Activated CD4-positive, alpha-beta memory T cell treated with anti-CD3 and anti-CD28 coated beads for 36 hours (primary cell): ENCODE measurements around the gene STRAP. TPM values are rescaled to one million over a fixed set of nuclear protein-coding genes. Genes with fewer than 3 reads are reported as not detected.

ENCODE experiments used
- CTCF ChIA-PET: fragments of 350-600 bp; sonication (Branson Sonifier 250); formaldehyde crosslinking; loops from one replicate; lab custom pipeline; 2021; ENCODE audit warnings: antibody characterized with exemption, inconsistent platforms; lab: Charles Lee
- POLR2A ChIA-PET: fragments of 350-600 bp; sonication (Branson Sonifier 250); formaldehyde crosslinking; loops from one replicate; lab custom pipeline; 2021; ENCODE audit warnings: antibody characterized with exemption; lab: Charles Lee
- DNase-seq: peaks from one replicate; pipeline ENCODE4 v3.0.0-alpha.2; 2020
- H3K27ac Mint-ChIP-seq: one replicate; pipeline ENCODE4 v1.8.0; 2021; ENCODE audit warnings: mixed read lengths
- H3K27me3 Mint-ChIP-seq: one replicate; pipeline ENCODE4 v1.8.0; 2021; ENCODE audit warnings: mixed read lengths
- H3K36me3 Mint-ChIP-seq: one replicate; pipeline ENCODE4 v1.8.0; 2021; ENCODE audit warnings: mixed read lengths
- H3K4me1 Mint-ChIP-seq: one replicate; pipeline ENCODE4 v1.8.0; 2021; ENCODE audit warnings: low read depth, mixed read lengths
- H3K4me3 Mint-ChIP-seq: one replicate; pipeline ENCODE4 v1.8.0; 2021; ENCODE audit warnings: mild to moderate bottlenecking, mixed read lengths
- H3K9me3 Mint-ChIP-seq: one replicate; pipeline ENCODE4 v1.8.0; 2021; ENCODE audit warnings: mixed read lengths
- intact Hi-C: fragments of 100-400 bp; cut with micrococcal nuclease; formaldehyde crosslinking; loops from one replicate; pipeline ENCODE4 v1.15.1; 2023
- total RNA-seq, 2 experiments: library from RNA; stranded (reverse); gene quantifications; one replicate each; pipeline ENCODE4 v1.2.3, GENCODE V29; 2021

The STRAP gene, protein sequence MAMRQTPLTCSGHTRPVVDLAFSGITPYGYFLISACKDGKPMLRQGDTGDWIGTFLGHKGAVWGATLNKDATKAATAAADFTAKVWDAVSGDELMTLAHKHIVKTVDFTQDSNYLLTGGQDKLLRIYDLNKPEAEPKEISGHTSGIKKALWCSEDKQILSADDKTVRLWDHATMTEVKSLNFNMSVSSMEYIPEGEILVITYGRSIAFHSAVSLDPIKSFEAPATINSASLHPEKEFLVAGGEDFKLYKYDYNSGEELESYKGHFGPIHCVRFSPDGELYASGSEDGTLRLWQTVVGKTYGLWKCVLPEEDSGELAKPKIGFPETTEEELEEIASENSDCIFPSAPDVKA
- 100 to 1,000 TPM; 135 to 140 TPM for total RNA-seq

DNA sequence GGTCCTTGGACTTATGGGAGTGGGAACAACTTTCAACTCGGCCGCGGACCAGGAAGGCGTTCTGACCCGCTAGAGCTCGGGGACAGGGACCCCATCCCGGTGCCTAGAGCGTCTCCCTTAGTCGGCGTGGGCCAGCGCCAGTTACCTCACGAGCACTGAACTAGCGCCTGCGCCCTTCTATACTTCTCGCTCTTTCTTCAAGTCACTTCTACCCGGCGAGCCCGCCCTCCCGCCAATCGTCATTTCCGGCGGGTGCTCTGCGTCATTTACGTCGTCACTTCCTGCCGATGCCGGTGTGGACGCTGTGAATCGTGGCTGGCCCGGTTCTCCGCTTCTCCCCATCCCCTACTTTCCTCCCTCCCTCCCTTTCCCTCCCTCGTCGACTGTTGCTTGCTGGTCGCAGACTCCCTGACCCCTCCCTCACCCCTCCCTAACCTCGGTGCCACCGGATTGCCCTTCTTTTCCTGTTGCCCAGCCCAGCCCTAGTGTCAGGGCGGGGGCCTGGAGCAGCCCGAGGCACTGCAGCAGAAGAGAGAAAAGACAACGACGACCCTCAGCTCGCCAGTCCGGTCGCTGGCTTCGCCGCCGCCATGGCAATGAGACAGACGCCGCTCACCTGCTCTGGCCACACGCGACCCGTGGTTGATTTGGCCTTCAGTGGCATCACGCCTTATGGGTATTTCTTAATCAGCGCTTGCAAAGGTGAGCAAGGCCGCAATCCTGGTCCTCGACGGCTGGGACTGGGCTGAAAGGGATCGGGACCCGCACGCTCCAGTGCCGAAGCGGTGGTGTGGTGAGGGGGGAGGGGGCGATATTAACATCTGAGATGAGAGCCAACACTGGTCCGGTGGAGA lies at the start of gene STRAP:
STRAP (plus strand) TSS at position 270 of the 854 bp plus-strand sequence; CDS start at position 591, 321 bp downstream.
- Mint-ChIP-seq H3K36me3 (peaks cover 30% of the 10 kb centered on the region), H3K4me3 (peak within 1 kb of the TSS; percentile 96), H3K9me3 (no peaks in the 10 kb centered on the region), H3K27me3 (no peaks in the 10 kb centered on the region), H3K27ac (peak within 1 kb of the TSS; percentile 94), H3K4me1 (peaks cover 48% of the 10 kb centered on the region)
- peak; percentile 98 for DNase-seq
- intact Hi-C loops, result loop anchor here (1.0 to 10.0 kb wide), 6 partner anchors 17 to 1112 kb away; partner anchors contain the start of genes DERA and EPS8
- CTCF ChIA-PET, result interaction anchor here (1.0 to 2.7 kb wide), 5 partner anchors 15 to 298 kb away, joined by 3 to 10 read pairs (median 4); no protein-coding TSS in a partner anchor
- POLR2A ChIA-PET, result interaction anchor here (1.5 kb wide), 1 partner anchor 28 kb away, joined by 6 read pairs; the partner anchor contains the start of gene DERA

GRCh38 chr12:15834575-15834974 lies 47.6 kb upstream of the STRAP start:
- Mint-ChIP-seq H3K9me3 (no peaks in the 10 kb centered on the region), H3K4me1 (no peaks in the 10 kb centered on the region), H3K27me3 (peaks cover 2% of the 10 kb centered on the region), H3K27ac (no peak overlapping the region), H3K4me3 (no peak overlapping the region), H3K36me3 (no peaks in the 10 kb centered on the region)
- DNase-seq, result no peak
- CTCF ChIA-PET, result no interaction called here
- intact Hi-C loops, result no loop called here
- POLR2A ChIA-PET, result no interaction called here

- no peak overlapping the region for H3K4me3 Mint-ChIP-seq
- H3K27ac Mint-ChIP-seq, result no peak overlapping the region
- H3K9me3 Mint-ChIP-seq, result no peaks in the 10 kb centered on the region
- intact Hi-C loops, result no loop called here
- H3K27me3 Mint-ChIP-seq, result peaks cover 2% of the 10 kb centered on the region
- no peak for DNase-seq
- H3K36me3 Mint-ChIP-seq, result no peaks in the 10 kb centered on the region
- no peaks in the 10 kb centered on the region for H3K4me1 Mint-ChIP-seq
- ChIA-PET CTCF (no interaction called here), POLR2A (no interaction called here)
Observed at GRCh38 chr12:15837141-15837790, 44.9 kb upstream of the STRAP start.

DNA sequence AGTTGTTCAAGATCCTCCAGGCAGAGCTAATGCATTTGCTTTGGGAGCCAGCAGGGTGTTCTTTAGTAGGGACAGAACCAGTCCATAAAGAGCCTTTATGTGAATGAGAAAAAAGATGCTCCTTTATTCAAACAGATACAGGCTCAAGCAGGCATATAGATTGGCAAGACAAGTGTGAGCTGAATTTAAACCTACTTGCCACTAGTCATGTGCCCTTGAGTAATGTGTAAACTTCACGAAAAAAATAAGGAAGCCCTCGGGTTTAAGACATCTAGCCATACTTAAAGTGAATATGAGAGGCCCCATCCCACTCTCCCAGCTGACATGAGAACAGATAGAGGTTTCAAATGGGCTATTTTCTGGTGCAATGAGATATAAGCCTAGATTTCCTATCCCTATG lies 43.1 kb upstream of the STRAP start:
- Mint-ChIP-seq H3K4me3 (no peak overlapping the region), H3K27me3 (peaks cover 2% of the 10 kb centered on the region), H3K9me3 (no peaks in the 10 kb centered on the region), H3K27ac (no peak overlapping the region), H3K4me1 (no peaks in the 10 kb centered on the region), H3K36me3 (no peaks in the 10 kb centered on the region)
- intact Hi-C loops, result no loop called here
- DNase-seq, result no peak
- ChIA-PET POLR2A (no interaction called here), CTCF (no interaction called here)

DNA sequence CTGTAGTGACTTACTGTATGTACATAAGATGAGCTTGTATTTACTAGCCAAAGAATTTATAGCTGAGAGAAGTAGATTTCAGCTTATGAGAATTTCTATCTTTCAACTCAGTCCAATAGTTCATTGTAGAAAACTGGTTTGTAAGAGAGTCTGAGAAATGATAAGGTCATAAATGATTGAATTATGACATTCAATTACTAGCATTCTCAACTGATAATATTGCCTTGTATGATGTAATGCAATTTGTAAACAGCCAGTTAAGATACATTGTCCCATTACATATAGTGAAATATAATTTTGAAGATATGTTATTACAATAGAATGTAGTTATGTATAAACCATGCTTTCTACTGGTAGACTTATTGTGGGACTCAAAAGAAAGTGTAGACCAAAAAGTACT lies 42.5 kb upstream of the STRAP start:
- Mint-ChIP-seq H3K4me3 (no peak overlapping the region), H3K4me1 (no peaks in the 10 kb centered on the region), H3K27ac (no peak overlapping the region), H3K36me3 (no peaks in the 10 kb centered on the region), H3K9me3 (no peaks in the 10 kb centered on the region), H3K27me3 (peaks cover 2% of the 10 kb centered on the region)
- ChIA-PET POLR2A (no interaction called here), CTCF (no interaction called here)
- intact Hi-C loops, result no loop called here
- no peak for DNase-seq

- Mint-ChIP-seq H3K27ac (no peak overlapping the region), H3K36me3 (no peaks in the 10 kb centered on the region), H3K4me1 (no peaks in the 10 kb centered on the region), H3K9me3 (no peaks in the 10 kb centered on the region), H3K27me3 (peaks cover 1% of the 10 kb centered on the region), H3K4me3 (no peak overlapping the region)
- intact Hi-C loops, result no loop called here
- ChIA-PET POLR2A (no interaction called here), CTCF (no interaction called here)
- no peak for DNase-seq
Observed at GRCh38 chr12:15842108-15842507, 40.1 kb upstream of the STRAP start.

GRCh38 chr12:15846887-15847286 lies 35.3 kb upstream of the STRAP start:
- ChIA-PET POLR2A (no interaction called here), CTCF (interaction anchor here (0.8 to 1.5 kb wide), 4 partner anchors 9 to 313 kb away, joined by 3 to 8 read pairs (median 5); no protein-coding TSS in a partner anchor)
- Mint-ChIP-seq H3K27me3 (peaks cover 1% of the 10 kb centered on the region), H3K9me3 (no peaks in the 10 kb centered on the region), H3K27ac (no peak overlapping the region), H3K4me1 (no peaks in the 10 kb centered on the region), H3K36me3 (no peaks in the 10 kb centered on the region), H3K4me3 (no peak overlapping the region)
- DNase-seq, result no peak
- intact Hi-C loops, result no loop called here

GRCh38 chr12:15848606-15849005 lies 33.6 kb upstream of the STRAP start:
- H3K4me3 Mint-ChIP-seq, result no peak overlapping the region
- intact Hi-C loops, result no loop called here
- H3K9me3 Mint-ChIP-seq, result no peaks in the 10 kb centered on the region
- no peak overlapping the region for H3K27ac Mint-ChIP-seq
- H3K4me1 Mint-ChIP-seq, result no peaks in the 10 kb centered on the region
- POLR2A ChIA-PET, result no interaction called here
- H3K36me3 Mint-ChIP-seq, result no peaks in the 10 kb centered on the region
- DNase-seq, result no peak
- CTCF ChIA-PET, result interaction anchor here (1.5 kb wide), 1 partner anchor 7 kb away, joined by 4 read pairs; no protein-coding TSS in a partner anchor
- peaks cover 1% of the 10 kb centered on the region for H3K27me3 Mint-ChIP-seq

- intact Hi-C loops, result loop anchor here (10.0 kb wide), 1 partner anchor 576 kb away; no protein-coding TSS in a partner anchor
- no peaks in the 10 kb centered on the region for H3K36me3 Mint-ChIP-seq
- H3K4me3 Mint-ChIP-seq, result no peak overlapping the region
- no peak overlapping the region for H3K27ac Mint-ChIP-seq
- DNase-seq, result no peak
- ChIA-PET CTCF (interaction anchor here (1.7 kb wide), 2 partner anchors 261 to 266 kb away, joined by 4 read pairs; no protein-coding TSS in a partner anchor), POLR2A (no interaction called here)
- H3K27me3 Mint-ChIP-seq, result no peaks in the 10 kb centered on the region
- no peaks in the 10 kb centered on the region for H3K4me1 Mint-ChIP-seq
- H3K9me3 Mint-ChIP-seq, result no peaks in the 10 kb centered on the region
Observed at GRCh38 chr12:15851045-15851620, 31.1 kb upstream of the STRAP start.

- H3K27me3 Mint-ChIP-seq, result no peaks in the 10 kb centered on the region
- no peaks in the 10 kb centered on the region for H3K9me3 Mint-ChIP-seq
- no peak for DNase-seq
- intact Hi-C loops, result loop anchor here (10.0 kb wide), 1 partner anchor 577 kb away; no protein-coding TSS in a partner anchor
- H3K36me3 Mint-ChIP-seq, result no peaks in the 10 kb centered on the region
- no peak overlapping the region for H3K4me3 Mint-ChIP-seq
- H3K27ac Mint-ChIP-seq, result no peak overlapping the region
- CTCF ChIA-PET, result interaction anchor here (1.5 to 1.7 kb wide), 3 partner anchors 262 to 321 kb away, joined by 4 to 5 read pairs (median 4); no protein-coding TSS in a partner anchor
- no peaks in the 10 kb centered on the region for H3K4me1 Mint-ChIP-seq
- POLR2A ChIA-PET, result no interaction called here
Observed at GRCh38 chr12:15851919-15852318, 30.3 kb upstream of the STRAP start.

- POLR2A ChIA-PET, result no interaction called here
- no peak for DNase-seq
- intact Hi-C loops, result loop anchor here (10.0 kb wide), 1 partner anchor 578 kb away; no protein-coding TSS in a partner anchor
- Mint-ChIP-seq H3K36me3 (no peaks in the 10 kb centered on the region), H3K27ac (no peak overlapping the region), H3K9me3 (no peaks in the 10 kb centered on the region), H3K4me1 (no peaks in the 10 kb centered on the region), H3K27me3 (no peaks in the 10 kb centered on the region), H3K4me3 (no peak overlapping the region)
- CTCF ChIA-PET, result interaction anchor here (1.5 to 1.7 kb wide), 2 partner anchors 262 to 321 kb away, joined by 4 to 5 read pairs; no protein-coding TSS in a partner anchor
Observed at GRCh38 chr12:15852383-15852782, 29.8 kb upstream of the STRAP start.
